Measurements from ENCODE around the gene VIPAS39.

GRCh38 chr14:77490347-77490986 lies 33.1 kb upstream of the VIPAS39 start:
- no peak for TF ChIP-seq CTCF (IDR thresholded peaks at IDR 0.05)
- TF ChIP-seq POLR2A (IDR thresholded peaks at IDR 0.05): no peak

Data from thyroid gland (tissue), 4 donors.